Measurements from ENCODE around the gene PDIK1L.

Gene PDIK1L

DNA sequence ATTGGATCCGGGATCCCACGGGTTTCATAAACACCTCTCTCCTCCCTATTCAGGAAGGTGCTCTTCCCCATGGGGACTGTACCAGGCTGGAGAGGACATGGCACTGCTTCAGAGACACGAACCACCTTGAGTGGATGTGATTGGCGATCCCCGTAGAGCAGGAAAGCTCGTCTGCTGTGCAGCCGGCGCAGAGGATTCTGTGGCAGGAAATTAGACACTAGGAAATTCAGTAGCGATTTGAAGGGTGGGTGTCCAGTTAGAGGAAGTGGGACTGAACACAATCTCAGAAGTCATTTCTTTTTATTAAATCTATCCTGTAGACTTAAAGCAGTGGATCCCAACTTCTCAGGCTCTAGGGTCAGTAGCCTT, 767 bp downstream of the PDIK1L start:
- peak overlapping the region; percentile 84 to 98 (median 92) for H3K4me3 ChIP-seq
- peak overlapping the region; percentile 87 to 97 (median 92) for H3K9ac ChIP-seq
- no peaks in the 10 kb centered on the region for H3K9me3 ChIP-seq (replicated peaks in 1 of 11)
- peaks cover 16 to 26% (median 19%) of the 10 kb centered on the region in 10 experiments for H3K4me1 ChIP-seq
- H3K36me3 ChIP-seq, result peaks cover 21 to 40% (median 33%) of the 10 kb centered on the region in 11 experiments; a peak in 21 of 22 replicates
- H3K27me3 ChIP-seq, result no peaks in the 10 kb centered on the region; a peak in 1 of 22 replicates
- H4K20me1 ChIP-seq, result no peaks in the 10 kb centered on the region
- peak overlapping the region; percentile 41 to 96 (median 93); a peak in 21 of 22 replicates for H3K27ac ChIP-seq
- peak overlapping the region; percentile 75 to 99 (median 92) for H3K4me2 ChIP-seq
- TF ChIP-seq Cebpa-rat (IDR thresholded peaks at IDR 0.05), result no peak

DNA sequence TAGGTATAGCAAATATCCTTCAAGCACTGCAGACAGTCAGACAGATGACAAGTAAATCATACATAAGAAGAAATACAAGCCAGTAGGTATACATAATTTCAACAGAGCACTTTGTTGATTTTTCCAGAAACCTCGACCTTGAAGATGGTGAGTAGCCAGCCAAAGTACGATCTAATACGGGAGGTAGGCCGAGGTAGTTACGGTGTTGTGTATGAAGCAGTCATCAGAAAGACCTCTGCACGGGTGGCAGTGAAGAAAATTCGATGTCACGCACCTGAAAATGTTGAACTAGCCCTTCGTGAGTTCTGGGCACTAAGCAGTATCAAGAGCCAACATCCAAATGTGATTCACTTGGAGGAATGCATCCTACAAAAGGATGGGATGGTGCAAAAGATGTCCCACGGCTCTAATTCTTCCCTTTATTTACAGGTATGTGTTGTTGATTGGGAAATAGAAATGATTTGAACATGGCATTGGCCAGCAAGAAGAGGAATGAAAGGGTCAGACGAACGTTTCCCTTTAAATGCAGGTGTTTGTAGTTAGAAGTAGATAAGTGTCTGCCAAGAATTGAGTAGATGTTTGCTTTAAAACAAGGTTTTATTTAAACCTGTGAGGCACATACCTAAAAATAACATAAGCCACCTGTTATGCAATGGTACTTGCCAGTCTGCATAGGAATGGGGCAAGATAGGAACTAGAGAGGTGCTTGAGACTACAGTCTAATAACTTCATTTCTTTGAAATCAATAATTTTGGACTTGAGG, 2.7 kb downstream of the PDIK1L start:
- no peak overlapping the region for H3K27ac ChIP-seq
- no peak overlapping the region for H3K4me2 ChIP-seq
- H3K9me3 ChIP-seq (replicated peaks in 1 of 11), result no peaks in the 10 kb centered on the region
- no peak overlapping the region for H3K9ac ChIP-seq
- peaks cover 32 to 59% (median 51%) of the 10 kb centered on the region in 11 experiments; a peak in 21 of 22 replicates for H3K36me3 ChIP-seq
- no peak overlapping the region for H3K4me3 ChIP-seq
- peaks cover 22 to 37% (median 26%) of the 10 kb centered on the region in 10 experiments for H3K4me1 ChIP-seq
- TF ChIP-seq Cebpa-rat (IDR thresholded peaks at IDR 0.05), result no peak
- H3K27me3 ChIP-seq, result no peaks in the 10 kb centered on the region; a peak in 1 of 22 replicates
- H4K20me1 ChIP-seq, result no peaks in the 10 kb centered on the region

- Histone ChIP-seq H3K36me3 (peaks cover 20 to 81% (median 53%) of the 10 kb centered on the region in 11 experiments; a peak in 21 of 22 replicates), H3K4me2 (peak overlapping the region; percentile 64 to 81 (median 69)), H3K27me3 (no peaks in the 10 kb centered on the region), H3K4me1 (peaks cover 39 to 63% (median 50%) of the 10 kb centered on the region in 10 experiments), H3K4me3 (0 out of 20 replicates have a peak overlapping the region, but pooled peaks of 1 of the 10 experiments have one; percentile 0), H3K9me3 (replicated peaks in 1 of 11) (no peaks in the 10 kb centered on the region), H3K9ac (peak overlapping the region in 8 of 11 experiments; percentile 7 to 60 (median 32); a peak in 9 of 22 replicates), H4K20me1 (no peaks in the 10 kb centered on the region), H3K27ac (peak overlapping the region in 9 of 11 experiments; percentile 18 to 55 (median 39); a peak in 16 of 22 replicates)
- no peak for TF ChIP-seq Cebpa-rat (IDR thresholded peaks at IDR 0.05)
Measured at GRCh38 chr1:26119892-26120608, 8.4 kb downstream of the PDIK1L start.

DNA sequence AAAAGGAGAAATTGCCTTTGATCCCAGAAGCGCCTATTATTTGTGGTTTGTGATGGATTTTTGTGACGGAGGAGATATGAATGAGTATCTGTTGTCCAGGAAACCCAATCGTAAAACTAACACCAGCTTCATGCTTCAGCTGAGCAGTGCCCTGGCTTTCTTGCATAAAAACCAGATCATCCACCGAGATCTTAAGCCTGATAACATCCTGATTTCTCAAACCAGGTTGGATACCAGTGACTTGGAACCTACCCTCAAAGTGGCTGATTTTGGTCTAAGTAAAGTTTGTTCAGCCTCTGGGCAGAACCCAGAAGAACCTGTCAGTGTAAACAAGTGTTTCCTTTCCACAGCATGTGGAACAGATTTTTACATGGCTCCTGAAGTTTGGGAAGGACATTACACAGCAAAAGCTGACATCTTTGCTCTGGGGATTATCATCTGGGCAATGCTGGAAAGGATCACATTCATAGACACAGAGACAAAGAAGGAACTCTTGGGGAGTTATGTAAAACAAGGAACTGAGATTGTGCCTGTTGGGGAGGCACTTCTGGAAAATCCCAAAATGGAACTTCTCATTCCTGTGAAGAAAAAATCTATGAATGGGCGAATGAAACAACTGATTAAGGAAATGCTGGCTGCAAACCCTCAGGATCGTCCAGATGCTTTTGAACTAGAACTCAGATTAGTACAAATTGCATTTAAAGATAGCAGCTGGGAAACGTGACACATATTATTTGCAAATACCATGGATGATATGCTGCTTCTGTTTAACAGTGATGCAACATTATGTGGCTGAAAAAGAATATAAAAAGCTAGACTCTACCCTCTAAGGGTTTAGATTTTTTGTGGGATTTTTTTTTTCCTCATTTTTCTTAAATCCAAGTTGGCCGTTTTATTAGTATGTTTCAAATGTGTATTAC, 10.5 kb downstream of the PDIK1L start:
- Histone ChIP-seq H3K36me3 (peaks cover 12 to 61% (median 32%) of the 10 kb centered on the region in 11 experiments; a peak in 21 of 22 replicates), H3K4me1 (peaks cover 57 to 82% (median 70%) of the 10 kb centered on the region in 10 experiments), H3K27ac (peak overlapping the region in 10 of 11 experiments; percentile 30 to 65 (median 56); a peak in 20 of 22 replicates), H3K4me2 (peak overlapping the region; percentile 37 to 75 (median 56)), H3K9me3 (replicated peaks in 1 of 11) (no peaks in the 10 kb centered on the region), H3K9ac (peak overlapping the region in 9 of 11 experiments; percentile 7 to 47 (median 21); a peak in 9 of 22 replicates), H3K27me3 (no peaks in the 10 kb centered on the region), H3K4me3 (no peak overlapping the region), H4K20me1 (no peaks in the 10 kb centered on the region)
- no peak for TF ChIP-seq Cebpa-rat (IDR thresholded peaks at IDR 0.05)

DNA sequence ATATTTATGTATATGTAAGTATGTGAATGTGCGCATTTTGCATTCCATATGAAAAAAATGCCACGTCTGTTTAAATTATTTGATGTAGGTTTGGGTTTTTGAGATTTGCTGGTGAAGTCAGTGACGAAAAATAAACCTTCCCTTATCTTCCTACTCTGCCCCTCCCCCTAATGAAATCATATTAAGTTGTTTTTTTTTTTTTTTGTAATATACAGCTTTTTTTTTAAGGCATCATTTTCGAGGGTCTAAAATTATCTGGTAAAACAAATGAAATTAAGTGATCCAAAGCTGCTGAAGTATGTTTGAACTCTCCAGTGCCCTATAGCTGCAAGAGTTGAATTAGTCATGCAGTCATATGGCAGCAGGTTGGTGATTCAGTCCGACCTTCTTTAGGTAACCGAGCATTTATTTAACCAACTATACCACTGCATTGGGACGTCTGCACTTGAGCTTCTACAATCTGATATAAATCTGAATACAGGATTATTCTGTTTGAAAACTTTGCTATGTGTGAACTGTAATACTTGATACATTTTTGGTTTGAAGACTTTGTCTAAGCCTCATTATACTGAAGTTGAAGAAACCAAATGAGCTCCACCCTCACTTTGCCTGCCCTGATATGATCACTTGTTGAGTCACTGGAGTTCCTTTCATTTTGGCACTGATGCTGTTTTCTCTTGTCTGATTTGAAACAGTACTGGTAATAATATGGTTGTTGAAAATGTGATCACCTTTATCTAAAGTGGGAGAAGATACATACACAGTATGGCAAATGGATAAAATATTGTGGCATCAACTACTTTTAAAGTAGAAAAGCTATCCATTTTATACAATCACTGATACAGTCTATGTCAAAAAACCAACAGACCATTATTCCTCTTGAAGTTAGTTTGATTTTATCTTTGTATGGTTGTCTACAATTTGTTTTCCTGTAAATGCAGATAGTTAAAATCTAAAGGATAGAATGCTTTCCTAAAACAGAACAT, 11.7 kb downstream of the PDIK1L start:
- Histone ChIP-seq H3K4me2 (peak overlapping the region in 5 of 11 experiments; percentile 0 to 75 (median 65); a peak in 7 of 22 replicates), H3K27ac (peak overlapping the region in 1 of 11 experiments; percentile 21; a peak in 3 of 22 replicates)

DNA sequence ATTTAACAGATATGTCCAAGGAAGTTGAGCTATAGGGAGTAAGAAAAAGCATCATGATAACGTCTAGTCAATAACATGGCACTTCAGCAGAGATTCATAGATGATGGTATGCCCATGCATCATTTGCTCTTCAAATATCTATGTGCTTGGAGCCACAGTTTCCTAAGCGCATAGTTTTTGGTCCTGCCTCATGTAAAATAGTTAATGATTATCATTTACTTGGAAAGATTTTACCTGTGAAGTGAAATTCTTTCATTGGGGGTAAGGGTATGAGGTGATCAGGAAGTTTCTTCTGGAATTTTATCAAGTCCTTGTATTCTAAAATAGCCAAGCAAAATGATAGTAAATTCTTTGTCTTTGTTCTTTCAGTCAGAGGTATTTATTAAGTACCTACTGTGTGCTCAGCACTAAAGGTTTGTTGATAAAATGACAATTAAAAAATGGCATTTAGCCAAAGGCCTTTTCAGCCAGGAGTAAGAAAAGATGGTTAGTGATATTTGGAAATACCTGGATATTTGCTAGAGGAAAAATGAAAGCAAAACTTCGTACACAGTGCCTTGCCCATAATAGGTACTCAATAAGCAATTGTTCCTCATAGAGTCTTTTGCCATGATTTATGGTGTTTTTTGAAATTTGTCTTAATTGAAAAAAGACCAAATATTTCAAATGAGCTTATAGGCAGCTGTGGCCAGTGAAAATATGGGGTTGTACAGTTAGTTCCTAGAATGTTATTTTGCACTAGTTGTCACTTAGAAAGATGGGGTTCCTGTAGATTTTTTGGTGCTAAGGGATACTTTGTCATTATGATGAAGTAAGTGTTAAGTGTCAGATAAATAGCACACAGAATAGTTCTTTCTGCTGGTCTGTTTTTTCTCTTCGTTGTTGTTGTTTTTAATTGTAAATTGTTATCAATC, 13.1 kb downstream of the PDIK1L start:
- Histone ChIP-seq H3K4me2 (peak overlapping the region in 9 of 11 experiments; percentile 5 to 88 (median 20); a peak in 16 of 22 replicates), H3K27me3 (no peaks in the 10 kb centered on the region), H3K36me3 (peaks cover 0 to 37% (median 10%) of the 10 kb centered on the region in 11 experiments; a peak in 12 of 22 replicates), H3K9me3 (replicated peaks in 1 of 11) (no peaks in the 10 kb centered on the region), H3K9ac (no peak overlapping the region), H3K4me3 (no peak overlapping the region), H4K20me1 (no peaks in the 10 kb centered on the region), H3K4me1 (peaks cover 64 to 94% (median 76%) of the 10 kb centered on the region in 10 experiments), H3K27ac (peak overlapping the region in 8 of 11 experiments; percentile 0 to 90 (median 80); a peak in 9 of 22 replicates)
- no peak for TF ChIP-seq Cebpa-rat (IDR thresholded peaks at IDR 0.05)

More for the DNA sequence above, 11.7 kb downstream of the PDIK1L start:
- Histone ChIP-seq H3K9ac (no peak overlapping the region), H3K4me1 (peaks cover 69 to 93% (median 82%) of the 10 kb centered on the region in 10 experiments), H4K20me1 (no peaks in the 10 kb centered on the region), H3K4me3 (no peak overlapping the region), H3K27me3 (no peaks in the 10 kb centered on the region), H3K36me3 (peaks cover 0 to 49% (median 21%) of the 10 kb centered on the region in 11 experiments; a peak in 16 of 22 replicates), H3K9me3 (replicated peaks in 1 of 11) (no peaks in the 10 kb centered on the region)
- TF ChIP-seq Cebpa-rat (IDR thresholded peaks at IDR 0.05), result no peak
